Measurements from ENCODE around the gene PRSS8.
"Not testable (repeated sequence)": the region's sequence is repeated elsewhere in the genome, so short reads cannot be mapped to it uniquely, and the experiment has no call there.

PRSS8 gene

DNA sequence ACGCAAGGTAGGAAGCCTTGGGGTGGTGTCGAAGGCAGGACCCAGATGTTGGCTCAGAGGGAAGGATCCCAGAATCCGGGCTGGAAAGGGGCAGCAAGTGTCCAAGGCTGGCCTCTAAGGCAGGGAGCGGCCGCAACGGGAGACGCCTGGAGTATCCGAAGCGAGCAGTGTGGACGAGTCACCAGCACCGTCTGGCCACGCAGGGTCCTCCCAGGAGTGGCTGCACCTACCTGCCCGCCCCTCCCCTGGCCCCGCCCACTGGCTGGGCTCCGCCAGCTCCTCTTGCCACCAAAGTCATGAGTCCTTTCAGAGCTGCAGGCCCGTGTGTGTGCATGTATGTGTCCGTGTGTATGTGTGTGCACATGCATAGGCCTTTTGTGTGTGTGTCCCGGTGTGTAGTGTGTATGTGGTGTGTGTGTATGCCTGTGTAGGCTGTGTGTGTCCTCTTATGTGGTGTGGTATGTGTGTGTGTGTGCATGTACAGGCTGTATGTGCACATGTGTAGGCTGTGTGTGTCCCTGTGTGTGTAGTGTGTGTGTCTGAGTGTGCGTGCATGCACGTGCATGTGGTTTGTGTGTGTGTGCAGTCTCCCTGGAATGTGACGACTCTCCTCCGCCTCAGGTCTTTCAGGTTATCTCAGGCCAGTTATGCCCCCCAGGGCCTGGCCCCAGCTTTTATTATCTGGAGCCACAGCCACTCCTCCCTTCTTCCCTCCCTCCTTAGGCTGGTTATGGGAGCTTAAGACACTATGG lies at the start of gene PRSS8:
PRSS8 (minus strand) TSS at position 193 of the 752 bp plus-strand sequence. CDS start 229 bp downstream, outside the sequence.
- no peak for DNase-seq

DNA sequence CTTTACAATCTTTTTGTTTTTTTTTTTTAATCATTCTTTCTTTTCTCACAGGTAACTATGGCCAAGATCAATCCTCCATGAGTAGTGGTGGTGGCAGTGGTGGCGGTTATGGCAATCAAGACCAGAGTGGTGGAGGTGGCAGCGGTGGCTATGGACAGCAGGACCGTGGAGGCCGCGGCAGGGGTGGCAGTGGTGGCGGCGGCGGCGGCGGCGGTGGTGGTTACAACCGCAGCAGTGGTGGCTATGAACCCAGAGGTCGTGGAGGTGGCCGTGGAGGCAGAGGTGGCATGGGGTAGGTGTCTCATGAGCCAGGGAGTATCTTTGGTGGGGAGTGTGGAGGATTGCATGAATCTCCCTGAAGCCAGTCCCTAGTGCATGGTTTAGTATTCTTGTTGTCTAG lies 49.4 kb upstream of the PRSS8 start:
- DNase-seq: no peak

DNA sequence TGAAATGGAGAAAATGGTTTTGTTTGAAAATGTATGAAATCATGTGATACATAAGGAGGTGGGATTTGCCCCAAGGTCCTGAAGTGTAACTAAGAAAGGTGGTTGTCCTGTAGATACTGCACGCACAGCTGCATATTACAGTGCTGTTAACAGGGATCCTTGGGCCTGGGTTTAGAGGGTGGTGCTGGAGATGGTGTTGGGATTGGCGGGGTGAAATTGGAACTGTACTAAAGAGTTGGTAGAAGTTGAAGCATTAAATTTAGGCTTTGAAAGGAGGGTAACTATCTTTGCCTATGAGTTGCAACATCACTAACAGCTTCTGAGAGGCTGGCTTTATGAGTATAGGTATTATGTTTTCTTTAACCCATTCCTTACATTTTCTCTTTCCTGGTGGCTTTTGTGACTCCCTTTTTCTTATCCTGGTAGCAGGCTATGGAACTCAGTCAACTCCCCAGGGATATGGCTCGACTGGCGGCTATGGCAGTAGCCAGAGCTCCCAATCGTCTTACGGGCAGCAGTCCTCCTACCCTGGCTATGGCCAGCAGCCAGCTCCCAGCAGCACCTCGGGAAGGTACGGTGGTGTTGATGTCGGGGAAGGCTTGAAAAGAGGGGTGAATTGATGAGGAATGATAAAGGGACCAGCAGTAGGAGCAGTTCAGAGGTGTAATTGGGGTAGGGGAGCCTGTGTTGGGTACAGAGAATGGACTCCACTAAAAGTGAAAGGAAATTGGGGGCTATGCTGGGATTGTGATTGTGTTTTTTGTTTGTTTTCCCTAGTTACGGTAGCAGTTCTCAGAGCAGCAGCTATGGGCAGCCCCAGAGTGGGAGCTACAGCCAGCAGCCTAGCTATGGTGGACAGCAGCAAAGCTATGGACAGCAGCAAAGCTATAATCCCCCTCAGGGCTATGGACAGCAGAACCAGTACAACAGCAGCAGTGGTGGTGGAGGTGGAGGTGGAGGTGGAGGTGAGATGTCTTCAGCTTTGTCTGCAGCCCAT lies 48.2 kb upstream of the PRSS8 start:
- DNase-seq: no peak

DNA sequence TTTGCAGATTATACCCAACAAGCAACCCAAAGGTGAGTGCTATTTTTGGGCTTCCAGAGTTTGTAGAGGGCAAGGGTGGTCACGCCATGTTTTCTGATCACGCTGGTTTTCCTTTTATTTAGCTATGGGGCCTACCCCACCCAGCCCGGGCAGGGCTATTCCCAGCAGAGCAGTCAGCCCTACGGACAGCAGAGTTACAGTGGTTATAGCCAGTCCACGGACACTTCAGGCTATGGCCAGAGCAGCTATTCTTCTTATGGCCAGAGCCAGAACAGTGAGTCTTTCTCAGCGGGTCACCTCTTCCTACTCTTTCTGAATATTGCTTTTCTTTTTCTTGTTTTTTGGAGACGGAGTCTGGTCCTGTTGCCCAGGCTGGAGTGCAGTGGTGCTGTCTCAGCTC lies 46.9 kb upstream of the PRSS8 start:
- DNase-seq: no peak

DNA sequence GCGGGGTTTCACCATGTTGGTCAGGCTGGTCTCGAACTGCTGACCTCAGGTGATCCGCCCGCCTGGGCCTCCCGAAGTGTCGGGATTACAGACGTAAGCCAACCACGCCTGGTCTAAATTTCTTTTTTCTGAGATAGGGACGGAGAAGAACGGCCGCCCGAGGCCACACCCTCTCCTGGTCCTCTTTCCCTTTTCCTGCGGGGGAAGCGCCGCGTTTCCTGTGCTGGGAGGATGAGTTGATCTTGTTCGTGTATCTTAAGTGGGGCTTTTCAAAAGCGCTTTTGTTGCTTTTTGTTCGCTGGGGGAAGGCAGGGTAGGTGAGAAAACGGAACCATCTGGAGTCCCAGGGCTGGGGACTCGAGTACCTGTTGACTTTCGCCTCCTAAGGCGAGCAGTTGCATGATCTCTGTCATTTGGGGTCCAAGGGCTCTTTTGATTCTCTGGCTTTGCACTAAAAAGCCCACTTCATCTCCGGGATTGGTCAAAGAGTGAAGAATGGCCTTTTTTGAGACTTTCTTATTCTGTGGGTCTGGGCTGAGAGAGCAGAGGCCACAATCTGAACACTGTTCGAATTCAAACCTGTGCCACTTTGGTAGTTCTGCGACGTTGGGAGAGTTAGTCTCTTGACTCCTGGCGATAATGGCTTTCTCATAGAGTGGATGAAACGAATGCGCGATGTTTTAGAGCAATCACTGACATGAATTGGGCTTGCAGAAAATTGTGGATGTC lies 45.7 kb upstream of the PRSS8 start:
- no peak for DNase-seq

DNA sequence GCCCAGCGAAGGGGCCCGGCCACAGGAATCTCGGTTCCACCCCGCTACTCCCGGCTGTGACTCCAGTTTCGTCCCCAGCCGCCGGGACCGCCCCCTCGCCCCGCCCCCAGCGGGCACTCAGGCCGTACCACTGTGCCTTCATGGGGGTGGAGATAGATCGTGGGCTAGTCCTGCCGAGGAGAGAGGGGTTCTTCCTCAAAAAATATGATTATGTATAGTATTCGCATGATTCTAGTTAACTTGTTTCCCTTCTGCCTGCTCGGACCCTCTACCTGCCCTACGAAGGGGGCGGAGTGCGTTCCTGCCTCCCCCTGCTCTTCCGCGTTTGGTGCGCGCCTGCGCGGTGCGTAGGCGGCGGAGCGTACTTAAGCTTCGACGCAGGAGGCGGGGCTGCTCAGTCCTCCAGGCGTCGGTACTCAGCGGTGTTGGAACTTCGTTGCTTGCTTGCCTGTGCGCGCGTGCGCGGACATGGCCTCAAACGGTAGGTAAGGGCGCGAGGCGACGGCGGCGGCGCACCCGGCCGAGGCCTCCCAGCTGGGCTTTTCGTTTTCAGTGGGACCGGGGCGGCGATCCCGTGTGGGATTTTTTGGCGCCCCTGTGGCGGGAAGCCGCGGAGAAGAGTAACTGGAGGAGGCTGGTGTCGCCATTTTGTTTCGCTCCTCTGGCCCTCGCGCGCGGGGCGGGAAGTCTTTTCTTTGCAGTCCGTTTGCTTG lies 44.4 kb upstream of the PRSS8 start, which contains the start of gene FUS:
FUS (plus strand) TSS at position 393 of the 713 bp plus-strand sequence; CDS start at position 469, 76 bp downstream.
- no peak for DNase-seq

DNA sequence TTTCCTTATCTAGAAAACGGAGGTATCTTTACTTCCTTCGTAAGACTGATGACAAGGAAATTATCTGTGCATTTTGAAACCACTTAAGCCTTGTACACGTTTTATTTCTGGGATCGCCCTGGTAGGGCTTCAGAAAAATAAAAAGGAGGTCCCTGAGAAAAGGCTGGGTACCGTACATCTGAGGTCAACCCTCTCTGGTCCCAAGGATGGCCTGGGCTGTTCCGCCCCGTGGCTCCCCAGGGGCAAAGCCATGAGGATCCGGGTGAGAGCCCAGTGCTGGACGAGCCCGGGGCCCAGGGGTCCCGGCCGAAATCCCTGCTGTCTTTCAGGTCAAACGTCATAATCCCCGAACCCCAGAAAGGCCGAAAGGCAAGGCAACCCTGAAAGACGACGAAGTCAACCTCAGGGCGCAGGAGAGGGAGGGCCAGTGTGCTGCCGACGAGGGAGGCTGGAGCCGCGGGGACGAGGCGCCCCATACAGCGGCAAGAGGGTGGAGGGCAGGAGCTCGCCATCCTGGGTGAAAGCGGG lies 43.8 kb upstream of the PRSS8 start:
- no peak for DNase-seq

DNA sequence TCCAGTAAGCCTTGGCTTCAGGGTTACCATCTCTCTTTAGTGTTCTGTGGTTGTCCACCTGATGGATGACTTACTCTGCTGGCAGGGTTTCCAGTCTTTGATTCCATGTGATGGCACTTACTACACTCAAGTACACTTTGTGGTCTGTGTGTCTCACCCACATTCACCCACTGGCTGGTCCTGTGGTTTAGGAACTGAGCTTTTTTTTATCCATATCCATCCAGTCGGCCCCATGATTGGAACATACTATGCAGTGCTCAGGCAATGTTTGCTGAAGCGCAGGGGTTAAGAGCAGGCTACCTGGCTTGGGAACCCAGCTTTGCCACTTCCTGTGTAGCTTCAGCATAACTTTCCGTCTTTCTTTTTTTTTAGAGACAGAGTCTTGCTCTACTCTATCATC lies 41.6 kb upstream of the PRSS8 start:
- DNase-seq: peak; percentile 38

DNA sequence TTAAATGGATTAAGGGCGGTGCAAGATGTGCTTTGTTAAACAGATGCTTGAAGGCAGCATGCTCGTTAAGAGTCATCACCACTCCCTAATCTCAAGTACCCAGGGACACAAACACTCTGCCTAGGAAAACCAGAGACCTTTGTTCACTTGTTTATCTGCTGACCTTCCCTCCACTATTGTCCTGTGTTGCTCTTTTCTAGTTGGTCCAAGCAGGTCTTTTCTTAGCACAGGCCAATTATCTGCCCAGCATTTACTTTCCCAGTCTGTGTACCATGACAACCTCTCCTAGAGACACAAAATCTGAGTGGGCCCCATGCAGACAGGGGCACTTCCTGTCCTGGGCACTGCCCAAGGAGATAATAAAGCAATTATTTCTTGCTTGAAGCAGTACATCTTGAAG lies 34.5 kb upstream of the PRSS8 start:
- DNase-seq: not testable (repeated sequence)

DNA sequence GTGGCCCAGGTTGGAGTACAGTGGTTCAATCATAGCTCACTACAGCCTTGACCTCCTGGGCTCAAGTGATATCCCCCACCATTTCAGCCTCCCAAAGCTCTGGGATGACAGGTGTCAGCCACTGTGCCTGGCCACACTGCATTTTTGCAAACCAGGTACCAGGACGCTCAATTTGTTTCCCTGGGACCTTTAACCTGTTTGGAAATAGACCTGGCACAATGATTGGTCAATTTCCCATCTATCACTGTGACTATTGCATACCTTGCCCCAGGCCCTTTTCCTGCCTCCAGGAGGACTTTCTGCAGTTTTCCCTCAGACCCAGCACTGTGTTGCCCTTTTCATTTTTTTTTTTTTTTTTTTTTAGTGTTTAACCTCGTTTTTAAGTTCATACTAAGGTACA lies 33.3 kb upstream of the PRSS8 start:
- no peak for DNase-seq

DNA sequence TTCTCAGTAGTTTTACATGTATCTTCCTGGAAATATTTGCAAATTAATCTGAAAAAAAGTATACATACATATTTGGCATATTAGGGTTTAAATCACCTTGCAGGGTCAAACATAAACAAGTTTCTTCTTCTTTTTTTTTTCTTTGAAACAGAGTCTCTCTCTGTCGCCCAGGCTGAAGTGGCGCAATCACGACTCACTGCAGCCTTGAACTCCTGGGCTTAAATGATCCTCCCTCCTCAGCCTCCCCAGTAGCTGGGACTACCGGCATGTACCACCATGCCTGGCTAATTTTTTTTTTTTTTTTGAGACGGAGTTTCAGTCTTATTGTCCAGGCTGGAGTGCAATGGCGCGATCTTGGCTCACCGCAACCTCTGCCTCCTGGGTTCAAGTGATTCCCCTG lies 31.8 kb upstream of the PRSS8 start:
- no peak for DNase-seq

DNA sequence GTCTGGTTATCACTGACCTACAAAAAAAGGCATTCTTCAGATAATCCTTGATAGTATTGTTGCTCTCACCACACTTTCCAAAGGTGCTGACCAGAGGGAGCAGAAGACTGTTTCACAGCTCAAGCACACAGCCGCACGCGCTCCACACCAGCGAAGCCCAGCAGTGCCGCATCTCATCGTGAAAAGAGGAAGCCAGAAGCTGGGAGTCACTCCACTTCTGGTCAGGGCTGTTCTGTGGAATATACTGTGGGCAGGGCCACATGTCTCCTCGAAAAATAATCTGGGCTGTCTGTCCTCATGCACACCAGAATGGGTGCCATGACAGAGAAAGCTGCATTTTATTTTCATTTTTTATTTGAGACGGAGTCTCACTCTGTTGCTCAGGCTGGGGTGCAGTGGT lies 21.6 kb upstream of the PRSS8 start:
- no peak for DNase-seq

DNA sequence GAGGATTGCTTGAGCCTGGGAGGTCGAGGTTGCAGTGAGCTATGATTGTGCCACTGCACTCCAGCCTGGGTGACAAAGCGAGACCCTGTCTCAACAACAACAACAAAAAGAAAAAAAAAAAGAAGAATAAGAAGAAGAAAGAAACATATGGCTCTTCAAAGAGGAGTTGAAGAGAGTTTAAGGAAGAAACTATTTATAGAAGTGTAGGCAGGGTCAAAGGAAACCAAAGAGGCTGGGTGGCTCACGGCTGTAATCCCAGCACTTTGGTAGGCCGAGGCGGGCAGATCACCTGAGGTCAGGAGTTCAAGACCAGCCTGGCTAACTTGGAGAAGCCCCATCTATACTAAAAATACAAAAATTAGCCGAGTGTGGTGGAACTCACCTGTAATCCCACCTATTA lies 15.4 kb upstream of the PRSS8 start:
- DNase-seq: not testable (repeated sequence)

DNA sequence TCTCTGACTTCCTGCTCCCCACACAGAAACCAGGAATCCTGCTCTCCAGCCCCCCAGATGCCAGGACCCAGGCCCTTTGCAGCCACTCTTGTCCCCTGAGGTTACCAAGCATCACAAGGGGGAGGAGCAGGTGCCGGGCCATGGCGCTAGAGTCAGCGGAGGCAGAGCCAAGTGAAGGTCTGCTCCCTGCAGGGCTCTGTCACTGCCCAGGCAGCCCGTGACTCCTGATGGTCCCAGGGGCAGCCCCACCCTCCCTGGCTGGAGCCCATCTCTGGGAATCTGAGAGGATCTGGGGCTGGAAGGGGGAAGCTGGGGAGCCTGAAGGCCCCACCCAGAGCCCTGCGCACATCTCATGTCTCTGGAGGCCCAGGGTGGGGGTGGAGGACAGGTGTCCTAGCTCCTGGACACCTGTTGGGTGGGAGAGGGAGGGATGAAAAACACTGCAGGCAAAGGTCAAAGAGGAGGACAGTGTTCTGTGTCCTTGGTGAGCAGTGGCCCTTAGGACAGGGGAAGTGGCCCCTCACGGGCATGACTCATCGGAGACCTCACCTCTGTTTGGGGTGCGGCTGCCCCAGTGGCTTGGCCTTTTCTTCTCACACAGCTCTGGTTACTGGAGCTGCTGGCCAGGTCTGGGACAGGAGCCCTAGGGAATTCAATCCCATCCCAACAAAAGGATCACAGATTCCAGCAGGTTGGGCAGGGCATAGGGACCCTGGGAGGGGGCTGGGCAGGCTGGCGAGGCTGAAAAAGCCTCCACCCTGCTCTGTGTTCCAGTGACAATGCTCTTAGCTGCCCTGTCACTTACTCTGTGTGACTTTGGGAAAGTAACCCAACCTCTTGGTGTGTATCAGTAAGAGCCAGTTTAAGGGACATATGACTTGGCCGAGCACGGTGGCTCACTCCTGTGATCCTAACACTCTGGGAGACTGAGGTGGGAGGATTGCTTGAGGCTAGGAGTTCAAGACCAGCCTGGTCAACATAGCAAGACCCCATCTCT lies 14.7 kb upstream of the PRSS8 start, which contains the start of gene PRSS36:
PRSS36 (minus strand) TSS at position 173 of the 997 bp plus-strand sequence; CDS start at position 142, 31 bp downstream.
- no peak for DNase-seq

DNA sequence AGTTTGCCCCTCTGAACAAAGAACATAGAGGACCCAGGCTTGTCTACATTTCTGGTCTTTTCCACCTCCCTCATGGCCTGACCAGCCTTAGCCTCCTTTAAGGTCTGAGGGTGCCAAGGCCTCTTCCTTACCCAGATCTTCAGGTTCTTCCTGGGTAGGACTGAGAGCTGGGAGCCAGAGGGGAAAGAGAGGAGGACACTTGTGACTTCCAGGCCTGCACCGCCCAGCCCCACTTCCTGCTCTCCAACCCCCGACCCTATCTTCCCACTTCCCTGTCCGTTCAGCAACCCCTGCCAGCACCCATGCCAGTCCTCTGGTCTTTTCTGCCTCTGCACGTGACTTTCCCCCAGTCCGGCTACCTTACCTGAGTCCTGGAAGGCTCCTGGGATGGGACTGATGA lies 13.8 kb upstream of the PRSS8 start:
- no peak for DNase-seq

DNA sequence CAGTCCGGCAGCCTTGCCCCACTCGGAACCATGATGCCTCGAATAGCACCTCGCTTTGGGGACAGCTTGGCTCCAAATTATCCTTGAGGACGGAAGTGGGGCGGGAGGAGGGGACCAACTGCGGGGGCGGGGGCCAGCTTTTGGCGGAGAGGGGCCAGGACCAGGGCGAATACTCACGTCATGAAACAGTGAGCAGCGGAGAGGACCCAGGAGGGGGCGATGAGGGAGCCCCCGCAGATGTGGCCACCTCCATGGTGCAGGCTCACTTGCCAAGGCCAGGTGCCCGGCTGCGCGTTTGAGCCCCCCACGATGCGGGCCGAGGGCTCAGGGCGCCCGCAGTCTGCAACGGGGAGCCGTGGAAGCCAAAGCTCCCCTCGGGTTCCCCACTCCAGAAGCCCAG lies 13.4 kb upstream of the PRSS8 start:
- DNase-seq: no peak

DNA sequence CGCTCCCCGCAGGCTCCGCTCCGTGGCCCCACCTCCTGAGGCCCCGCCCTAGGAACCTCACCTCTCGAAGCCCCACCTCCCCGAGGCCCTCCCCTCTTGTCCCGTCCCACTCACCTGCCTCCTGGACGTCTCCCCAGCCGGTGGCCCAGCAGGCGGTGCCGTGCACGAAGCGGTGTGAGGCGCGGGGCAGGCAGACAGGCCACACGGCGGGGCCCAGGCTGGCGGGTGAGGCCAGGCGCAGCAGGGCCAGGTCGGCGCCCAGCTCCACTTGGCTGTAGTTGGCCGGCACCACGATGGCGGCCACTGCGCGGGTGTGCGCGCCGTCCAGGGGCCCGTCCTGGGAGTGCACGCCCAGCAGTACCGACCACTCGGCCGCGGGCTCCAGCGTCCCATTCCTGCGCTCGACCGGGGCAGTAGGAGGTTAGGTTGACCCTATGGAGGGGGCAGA lies 12.8 kb upstream of the PRSS8 start:
- no peak for DNase-seq

DNA sequence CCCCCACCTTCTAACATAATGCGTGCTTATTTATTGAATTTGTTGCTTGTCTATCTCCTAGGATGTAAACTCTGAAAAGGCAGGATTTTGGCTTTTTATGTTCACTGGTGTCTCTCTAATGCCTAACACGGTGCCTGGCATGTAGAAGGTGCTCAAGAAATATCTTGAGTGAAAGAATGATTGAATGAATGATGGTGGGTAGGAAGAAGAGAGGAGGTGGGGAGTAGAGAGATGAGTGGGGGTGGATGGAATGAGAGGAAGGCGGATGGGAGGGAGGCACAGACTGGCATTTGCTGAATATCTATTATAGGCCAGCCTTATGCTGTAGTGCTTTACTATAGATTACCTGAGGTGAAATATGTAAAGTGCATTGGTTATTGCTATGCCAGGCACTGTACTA lies 12.0 kb upstream of the PRSS8 start:
- no peak for DNase-seq

DNA sequence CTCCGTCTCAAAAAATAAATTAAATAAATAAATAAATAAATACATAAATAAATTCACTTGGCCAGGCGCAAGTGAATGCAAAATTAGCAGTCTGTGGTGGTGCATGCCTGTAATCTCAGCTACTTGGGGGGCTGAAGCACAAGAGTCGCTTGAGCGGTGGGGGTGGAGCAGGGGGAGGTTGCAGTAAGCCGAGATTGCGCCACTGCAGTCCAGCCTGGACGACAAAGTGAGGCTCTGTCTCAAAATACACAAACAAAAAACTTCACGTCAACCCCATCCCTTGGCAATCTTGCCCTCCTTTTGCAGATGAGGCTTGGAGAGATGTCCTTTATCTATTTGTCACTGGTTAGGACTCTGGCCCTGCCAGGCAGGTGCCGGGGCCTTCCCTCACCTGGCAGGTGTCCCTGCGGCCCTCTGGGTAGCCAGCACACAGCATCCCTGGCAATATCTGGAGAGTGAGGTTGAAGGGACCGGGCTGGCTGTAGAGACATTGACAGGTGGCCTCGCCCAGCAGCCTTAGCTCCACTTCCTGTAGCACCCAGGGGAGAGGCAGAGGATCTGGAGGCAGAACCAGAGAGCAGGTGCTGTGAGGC lies 10.0 kb upstream of the PRSS8 start:
- no peak for DNase-seq

DNA sequence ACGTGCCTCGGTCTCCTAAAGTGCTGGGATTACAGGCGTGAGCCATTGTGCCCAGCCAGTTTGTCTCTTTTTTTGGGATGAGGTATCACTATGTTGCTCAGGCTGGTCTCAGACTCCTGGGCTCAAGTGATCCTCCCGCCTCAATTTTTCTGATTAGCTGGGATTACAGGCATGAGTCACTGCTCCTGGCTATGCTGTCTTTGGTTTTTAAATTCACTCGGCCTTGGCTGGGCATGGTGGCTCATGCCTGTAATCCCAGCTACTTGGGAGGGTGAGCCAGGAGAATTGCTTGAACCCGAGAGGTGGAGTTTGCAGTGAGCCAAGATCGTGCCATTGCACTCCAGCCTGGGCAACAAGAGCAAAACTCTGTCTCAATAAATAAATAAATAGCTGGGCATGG lies 8.9 kb upstream of the PRSS8 start:
- DNase-seq: not testable (repeated sequence)
